Measurements from ENCODE around the gene SPTB.

SPTB gene

DNA sequence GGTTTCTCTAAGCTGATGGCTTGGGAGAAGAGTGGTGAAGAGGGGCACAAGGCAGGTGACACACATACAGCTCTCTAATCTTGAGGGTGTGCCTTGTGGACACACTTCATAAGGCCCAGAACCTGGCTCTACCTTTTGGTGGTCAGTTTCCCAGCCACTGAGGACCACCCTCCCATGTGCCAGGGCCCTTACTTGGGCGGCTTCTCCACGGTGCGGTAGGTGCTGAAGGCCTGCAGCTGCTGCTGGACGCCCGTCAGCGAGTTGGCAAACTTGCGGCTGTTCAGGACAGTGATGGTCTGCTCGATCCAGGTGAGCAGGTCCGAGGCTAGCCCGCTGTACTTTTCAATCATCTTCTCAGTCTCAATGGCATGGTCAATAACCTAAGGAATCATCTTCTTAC is 80.2 kb downstream of the SPTB start:
- no peaks in the 10 kb centered on the region for H3K36me3 ChIP-seq (ENCODE audit: control insufficient read depth in 1 of 2, insufficient read depth in 2 of 2, low read length in 2 of 2)
- no peak overlapping the region for H3K4me3 ChIP-seq (ENCODE audit: low read depth in 1 of 2, low read length in 2 of 2)
- H3K27ac ChIP-seq (ENCODE audit: low read length): no peak overlapping the region
- no peaks in the 10 kb centered on the region for H3K4me1 ChIP-seq (ENCODE audit: control insufficient read depth in 1 of 2, insufficient read depth in 2 of 2, low read length in 2 of 2)
- no peaks in the 10 kb centered on the region for H3K9me3 ChIP-seq (ENCODE audit: control insufficient read depth in 1 of 2, low read length in 2 of 2)
- H3K27me3 ChIP-seq (ENCODE audit: low read depth, low read length): no peaks in the 10 kb centered on the region

DNA sequence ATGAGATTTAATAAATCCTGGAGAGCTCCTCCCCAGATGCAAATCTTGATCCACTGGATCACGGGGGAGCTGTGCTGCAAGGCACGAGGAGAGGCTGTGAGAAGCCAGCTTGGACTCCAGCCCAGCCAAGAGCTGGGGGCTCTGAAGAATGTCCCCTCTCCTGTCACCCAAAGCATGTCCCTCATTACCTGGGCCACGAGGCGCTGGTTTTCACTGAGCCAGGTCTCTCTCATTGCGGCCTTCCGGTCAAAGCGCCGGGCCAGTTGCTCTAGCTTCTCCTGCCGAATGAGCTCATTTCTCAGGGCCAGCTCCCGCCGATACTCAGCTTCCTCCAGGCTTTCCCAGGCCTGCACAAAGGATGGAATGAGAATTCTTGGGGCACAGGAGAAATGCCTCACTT is 83.3 kb downstream of the SPTB start:
- Histone ChIP-seq H3K9me3 (ENCODE audit: control insufficient read depth in 1 of 2, low read length in 2 of 2) (no peaks in the 10 kb centered on the region), H3K27me3 (ENCODE audit: low read depth, low read length) (no peaks in the 10 kb centered on the region), H3K4me3 (ENCODE audit: low read depth in 1 of 2, low read length in 2 of 2) (no peak overlapping the region), H3K36me3 (ENCODE audit: control insufficient read depth in 1 of 2, insufficient read depth in 2 of 2, low read length in 2 of 2) (no peaks in the 10 kb centered on the region), H3K27ac (ENCODE audit: low read length) (no peak overlapping the region), H3K4me1 (ENCODE audit: control insufficient read depth in 1 of 2, insufficient read depth in 2 of 2, low read length in 2 of 2) (no peaks in the 10 kb centered on the region)

DNA sequence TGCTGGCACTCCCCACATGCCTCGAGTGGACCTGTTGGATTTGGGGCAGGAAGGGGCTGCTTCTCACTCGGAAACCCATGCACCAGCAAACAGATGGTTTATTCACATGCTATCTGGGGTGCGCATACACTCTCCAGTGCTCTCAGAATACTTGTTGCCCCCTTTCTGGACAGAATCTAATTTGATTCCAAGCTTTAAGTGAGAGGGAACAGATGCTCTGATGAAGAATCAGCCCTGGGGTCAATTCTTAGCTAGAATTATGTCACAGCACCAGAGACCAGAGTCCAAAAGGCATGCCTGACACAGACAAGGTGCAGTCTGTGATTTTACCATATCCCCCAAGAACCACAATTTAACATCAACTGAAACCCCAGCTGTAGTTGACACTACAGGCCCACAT is 83.8 kb downstream of the SPTB start:
- H3K36me3 ChIP-seq (ENCODE audit: control insufficient read depth in 1 of 2, insufficient read depth in 2 of 2, low read length in 2 of 2): no peaks in the 10 kb centered on the region
- H3K4me3 ChIP-seq (ENCODE audit: low read depth in 1 of 2, low read length in 2 of 2): no peak overlapping the region

DNA sequence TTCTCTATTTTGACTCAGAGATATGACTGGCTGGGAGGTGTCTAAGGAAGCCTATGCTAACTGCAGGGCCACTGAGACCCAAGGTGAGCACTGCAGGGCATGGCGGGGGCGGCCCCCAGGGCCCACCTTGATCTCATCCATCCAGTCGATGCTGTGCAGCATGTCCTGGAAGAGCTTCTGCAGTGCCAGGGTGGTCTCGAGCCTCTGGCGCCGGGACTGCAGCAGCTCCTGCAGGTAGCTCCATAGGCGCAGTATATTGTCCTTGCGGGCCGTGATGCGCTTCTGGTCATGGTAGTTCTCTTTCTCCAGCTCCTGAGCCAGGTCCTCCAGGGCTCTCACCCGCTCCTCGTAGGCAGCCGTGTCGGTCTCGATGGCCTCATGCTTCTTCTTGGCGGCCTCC is 84.5 kb downstream of the SPTB start:
- H3K9me3 ChIP-seq (ENCODE audit: control insufficient read depth in 1 of 2, low read length in 2 of 2): no peaks in the 10 kb centered on the region
- no peak overlapping the region for H3K4me3 ChIP-seq (ENCODE audit: low read depth in 1 of 2, low read length in 2 of 2)
- H3K27me3 ChIP-seq (ENCODE audit: low read depth, low read length): no peaks in the 10 kb centered on the region
- H3K36me3 ChIP-seq (ENCODE audit: control insufficient read depth in 1 of 2, insufficient read depth in 2 of 2, low read length in 2 of 2): no peaks in the 10 kb centered on the region
- no peak overlapping the region for H3K27ac ChIP-seq (ENCODE audit: low read length)
- H3K4me1 ChIP-seq (ENCODE audit: control insufficient read depth in 1 of 2, insufficient read depth in 2 of 2, low read length in 2 of 2): no peaks in the 10 kb centered on the region

More for the DNA sequence above, 83.8 kb downstream of the SPTB start:
- Histone ChIP-seq H3K27me3 (ENCODE audit: low read depth, low read length) (no peaks in the 10 kb centered on the region), H3K4me1 (ENCODE audit: control insufficient read depth in 1 of 2, insufficient read depth in 2 of 2, low read length in 2 of 2) (no peaks in the 10 kb centered on the region), H3K9me3 (ENCODE audit: control insufficient read depth in 1 of 2, low read length in 2 of 2) (no peaks in the 10 kb centered on the region), H3K27ac (ENCODE audit: low read length) (no peak overlapping the region)

DNA sequence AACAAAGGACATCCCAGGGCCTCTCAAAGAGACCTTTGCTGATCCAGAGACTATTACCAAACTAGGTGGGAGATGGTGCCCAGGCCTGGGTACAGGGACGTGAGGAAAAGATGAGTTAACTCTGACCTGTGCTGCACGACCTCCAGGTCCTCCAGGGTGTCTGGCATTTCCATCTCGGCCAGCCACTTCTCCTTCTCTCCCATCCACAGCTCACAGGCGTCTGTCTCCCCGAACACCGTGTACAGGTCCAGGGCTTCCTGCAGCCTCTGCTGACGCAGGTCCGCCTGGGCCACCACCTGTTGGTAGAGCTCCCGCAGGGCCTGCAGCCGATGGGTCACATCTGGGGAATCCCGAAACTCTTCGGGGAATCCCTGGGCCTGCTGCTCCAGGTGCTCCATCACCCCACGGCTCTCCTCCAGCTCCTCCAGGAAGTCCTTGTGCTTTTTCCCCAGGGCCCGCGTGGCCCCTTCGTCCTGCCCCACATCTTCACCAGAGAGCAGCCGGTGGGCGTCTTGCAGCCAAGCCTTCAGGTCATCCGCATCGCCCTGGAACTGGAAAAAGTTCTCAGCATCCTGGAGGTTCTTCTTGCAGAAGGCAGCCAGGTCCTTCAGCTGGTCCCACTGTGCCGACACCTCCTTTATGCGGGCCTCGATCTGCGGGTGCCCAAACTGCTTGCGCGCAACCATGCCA is 86.7 kb downstream of the SPTB start:
- H3K4me3 ChIP-seq (ENCODE audit: low read depth in 1 of 2, low read length in 2 of 2): no peak overlapping the region
- peaks cover 0 to 3% of the 10 kb centered on the region in 2 donors for H3K4me1 ChIP-seq (ENCODE audit: control insufficient read depth in 1 of 2, insufficient read depth in 2 of 2, low read length in 2 of 2)
- H3K27me3 ChIP-seq (ENCODE audit: low read depth, low read length): no peaks in the 10 kb centered on the region
- H3K36me3 ChIP-seq (ENCODE audit: control insufficient read depth in 1 of 2, insufficient read depth in 2 of 2, low read length in 2 of 2): no peaks in the 10 kb centered on the region
- H3K9me3 ChIP-seq (ENCODE audit: control insufficient read depth in 1 of 2, low read length in 2 of 2): no peaks in the 10 kb centered on the region
- no peak overlapping the region for H3K27ac ChIP-seq (ENCODE audit: low read length)

DNA sequence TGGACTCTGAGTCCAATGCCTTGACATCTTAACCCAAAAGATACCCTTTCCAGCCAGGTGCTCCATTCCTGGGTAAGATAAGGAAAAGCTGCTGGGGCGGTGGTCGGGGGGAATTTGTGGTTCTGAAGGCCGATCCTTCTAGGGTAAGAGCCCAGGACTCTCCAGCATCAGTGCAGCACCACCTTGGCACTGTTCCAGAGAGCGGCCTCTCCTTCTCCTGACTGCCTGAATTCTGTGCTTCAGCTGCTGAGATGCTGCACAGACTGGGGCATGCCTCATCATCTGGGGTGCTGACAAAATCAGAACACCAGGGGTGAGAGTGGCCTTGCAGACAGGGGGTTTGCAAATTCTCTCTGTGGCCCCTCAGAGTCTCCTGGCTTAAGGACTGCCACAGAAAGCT is 87.5 kb downstream of the SPTB start:
- no peak overlapping the region for H3K27ac ChIP-seq (ENCODE audit: low read length)
- no peaks in the 10 kb centered on the region for H3K27me3 ChIP-seq (ENCODE audit: low read depth, low read length)
- peaks cover 0 to 3% of the 10 kb centered on the region in 2 donors for H3K4me1 ChIP-seq (ENCODE audit: control insufficient read depth in 1 of 2, insufficient read depth in 2 of 2, low read length in 2 of 2)
- no peaks in the 10 kb centered on the region for H3K36me3 ChIP-seq (ENCODE audit: control insufficient read depth in 1 of 2, insufficient read depth in 2 of 2, low read length in 2 of 2)
- H3K9me3 ChIP-seq (ENCODE audit: control insufficient read depth in 1 of 2, low read length in 2 of 2): no peaks in the 10 kb centered on the region
- no peak overlapping the region for H3K4me3 ChIP-seq (ENCODE audit: low read depth in 1 of 2, low read length in 2 of 2)

DNA sequence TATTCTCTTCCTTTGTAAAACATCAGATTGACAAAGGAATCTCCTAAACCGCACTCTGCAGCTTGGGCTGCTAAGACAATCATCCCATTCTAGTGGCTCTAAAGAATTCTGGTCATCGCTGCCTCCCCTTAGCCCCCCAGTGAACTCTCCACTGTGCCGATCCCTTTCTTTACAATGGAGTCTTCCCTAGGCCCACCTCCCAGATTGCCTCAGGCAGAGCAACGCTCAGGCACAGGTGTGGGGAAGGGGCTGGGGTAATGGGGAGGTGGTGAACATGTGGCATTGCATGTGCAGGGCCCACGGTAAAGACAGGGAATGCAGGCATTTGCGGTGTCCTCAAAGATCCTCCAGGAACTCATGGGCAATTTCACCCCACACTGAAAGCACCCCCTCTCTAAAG is 89.2 kb downstream of the SPTB start:
- no peak overlapping the region for H3K4me3 ChIP-seq (ENCODE audit: low read depth in 1 of 2, low read length in 2 of 2)
- H3K4me1 ChIP-seq (ENCODE audit: control insufficient read depth in 1 of 2, insufficient read depth in 2 of 2, low read length in 2 of 2): peaks cover 0 to 3% of the 10 kb centered on the region in 2 donors
- H3K27me3 ChIP-seq (ENCODE audit: low read depth, low read length): no peaks in the 10 kb centered on the region
- no peaks in the 10 kb centered on the region for H3K9me3 ChIP-seq (ENCODE audit: control insufficient read depth in 1 of 2, low read length in 2 of 2)
- no peaks in the 10 kb centered on the region for H3K36me3 ChIP-seq (ENCODE audit: control insufficient read depth in 1 of 2, insufficient read depth in 2 of 2, low read length in 2 of 2)
- H3K27ac ChIP-seq (ENCODE audit: low read length): no peak overlapping the region

DNA sequence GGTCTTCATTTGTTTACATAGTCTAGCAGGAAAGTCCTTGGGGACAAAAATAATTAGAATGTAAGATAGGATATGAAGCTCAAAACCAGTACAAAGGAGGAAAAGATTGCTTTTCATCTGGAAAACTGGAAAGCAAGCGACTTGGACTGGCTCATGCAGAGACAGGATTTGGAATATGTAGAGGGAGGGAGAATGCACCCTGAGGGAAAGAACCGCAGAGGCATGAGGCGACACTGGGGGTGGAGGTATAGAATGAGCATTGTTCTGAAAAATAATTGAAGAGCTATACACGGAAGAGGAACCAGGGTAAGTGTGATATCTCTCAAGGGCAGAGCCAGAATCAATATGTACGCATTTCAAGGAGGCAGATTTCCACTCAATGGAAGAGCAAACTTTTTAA is 90.0 kb downstream of the SPTB start:
- Histone ChIP-seq H3K36me3 (ENCODE audit: control insufficient read depth in 1 of 2, insufficient read depth in 2 of 2, low read length in 2 of 2) (no peaks in the 10 kb centered on the region), H3K4me3 (ENCODE audit: low read depth in 1 of 2, low read length in 2 of 2) (no peak overlapping the region), H3K27ac (ENCODE audit: low read length) (no peak overlapping the region), H3K4me1 (ENCODE audit: control insufficient read depth in 1 of 2, insufficient read depth in 2 of 2, low read length in 2 of 2) (peaks cover 0 to 3% of the 10 kb centered on the region in 2 donors), H3K9me3 (ENCODE audit: control insufficient read depth in 1 of 2, low read length in 2 of 2) (no peaks in the 10 kb centered on the region), H3K27me3 (ENCODE audit: low read depth, low read length) (no peaks in the 10 kb centered on the region)

DNA sequence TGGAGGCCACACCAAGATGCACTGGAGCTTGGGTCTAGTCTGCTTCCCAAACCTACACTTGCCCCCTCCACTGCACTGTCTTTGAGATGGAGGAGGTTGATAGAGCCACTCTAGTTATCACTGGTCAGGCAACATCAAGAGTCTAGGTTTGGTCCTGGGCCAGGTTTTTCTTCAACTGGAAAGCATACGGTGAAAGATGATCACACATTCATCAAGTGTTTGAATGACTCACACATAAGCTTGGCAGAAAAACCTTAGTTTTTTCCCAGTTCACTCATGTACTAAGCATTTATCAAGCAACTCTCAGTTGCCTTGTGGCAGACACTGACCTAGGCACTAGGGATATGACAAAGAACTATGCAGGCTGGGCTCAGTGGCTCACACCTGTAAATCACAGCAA is 91.0 kb downstream of the SPTB start:
- Histone ChIP-seq H3K4me3 (ENCODE audit: low read depth in 1 of 2, low read length in 2 of 2) (no peak overlapping the region), H3K4me1 (ENCODE audit: control insufficient read depth in 1 of 2, insufficient read depth in 2 of 2, low read length in 2 of 2) (peaks cover 0 to 3% of the 10 kb centered on the region in 2 donors), H3K9me3 (ENCODE audit: control insufficient read depth in 1 of 2, low read length in 2 of 2) (no peaks in the 10 kb centered on the region), H3K27ac (ENCODE audit: low read length) (no peak overlapping the region), H3K27me3 (ENCODE audit: low read depth, low read length) (no peaks in the 10 kb centered on the region), H3K36me3 (ENCODE audit: control insufficient read depth in 1 of 2, insufficient read depth in 2 of 2, low read length in 2 of 2) (no peaks in the 10 kb centered on the region)

DNA sequence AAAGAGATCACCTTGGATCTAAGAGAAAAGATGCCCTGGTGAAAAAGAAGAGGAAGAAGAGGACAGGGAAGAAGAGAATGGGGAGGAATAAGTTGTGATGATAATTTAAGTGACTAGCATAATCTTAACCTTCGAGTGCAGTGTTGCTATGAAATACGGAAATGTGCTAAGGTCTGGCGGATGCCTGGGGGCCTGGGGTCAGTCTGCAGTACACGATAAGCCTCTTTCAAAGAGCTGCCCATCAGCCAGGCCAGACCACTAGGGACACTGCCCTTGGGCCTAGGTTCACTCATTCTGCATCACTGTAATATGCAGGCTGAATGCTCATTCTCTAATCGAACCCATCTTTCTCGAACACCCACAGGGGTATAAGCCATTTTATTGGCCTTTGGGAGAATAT is 92.1 kb downstream of the SPTB start:
- H3K4me1 ChIP-seq (ENCODE audit: control insufficient read depth in 1 of 2, insufficient read depth in 2 of 2, low read length in 2 of 2): peaks cover 0 to 3% of the 10 kb centered on the region in 2 donors
- no peak overlapping the region for H3K27ac ChIP-seq (ENCODE audit: low read length)
- H3K9me3 ChIP-seq (ENCODE audit: control insufficient read depth in 1 of 2, low read length in 2 of 2): no peaks in the 10 kb centered on the region
- H3K36me3 ChIP-seq (ENCODE audit: control insufficient read depth in 1 of 2, insufficient read depth in 2 of 2, low read length in 2 of 2): no peaks in the 10 kb centered on the region
- H3K4me3 ChIP-seq (ENCODE audit: low read depth in 1 of 2, low read length in 2 of 2): no peak overlapping the region
- no peaks in the 10 kb centered on the region for H3K27me3 ChIP-seq (ENCODE audit: low read depth, low read length)

DNA sequence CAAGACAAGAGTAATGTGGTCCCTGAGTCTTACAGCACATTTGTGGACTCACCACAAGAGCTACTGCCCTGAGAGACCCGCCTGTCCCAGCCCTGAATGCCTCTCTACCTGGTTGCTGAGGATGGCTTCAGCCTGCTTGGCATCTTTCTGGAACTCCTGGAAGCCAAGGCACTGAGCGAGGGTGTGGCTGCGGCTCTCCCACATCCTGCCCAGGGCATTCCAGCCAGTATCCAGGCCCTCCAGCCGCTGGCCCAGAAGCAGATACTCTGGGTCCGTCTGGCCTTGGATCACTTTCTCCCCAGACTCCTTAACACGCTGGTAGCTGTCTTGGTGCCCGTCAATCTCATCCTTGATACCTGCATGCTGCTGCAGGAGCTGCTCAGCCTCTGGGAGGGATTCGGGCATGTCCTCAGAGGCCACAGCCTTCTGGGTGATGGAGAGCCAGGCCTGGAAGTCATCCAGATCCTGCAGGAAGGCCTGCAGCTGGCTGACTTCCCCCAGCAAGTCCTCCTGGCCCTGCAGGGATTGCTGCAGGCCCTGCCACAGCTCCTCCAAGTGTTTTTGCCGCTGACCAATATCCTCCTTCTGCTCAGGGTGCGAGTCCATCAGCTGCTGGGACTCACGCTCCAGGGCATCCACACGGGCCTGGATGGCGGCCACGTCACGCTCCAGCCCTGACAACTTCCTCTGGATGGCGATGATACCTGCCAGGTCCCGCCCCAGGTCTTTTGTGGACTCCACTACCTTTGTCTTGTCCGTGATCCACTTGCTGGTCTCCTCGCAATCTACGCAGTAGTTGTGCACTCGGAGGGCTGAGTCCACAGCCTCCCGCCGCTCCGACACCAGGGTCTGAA is 93.2 kb downstream of the SPTB start:
- H3K9me3 ChIP-seq (ENCODE audit: control insufficient read depth in 1 of 2, low read length in 2 of 2): no peaks in the 10 kb centered on the region
- no peak overlapping the region for H3K4me3 ChIP-seq (ENCODE audit: low read depth in 1 of 2, low read length in 2 of 2)
- no peak overlapping the region for H3K27ac ChIP-seq (ENCODE audit: low read length)
- no peaks in the 10 kb centered on the region for H3K27me3 ChIP-seq (ENCODE audit: low read depth, low read length)
- H3K36me3 ChIP-seq (ENCODE audit: control insufficient read depth in 1 of 2, insufficient read depth in 2 of 2, low read length in 2 of 2): no peaks in the 10 kb centered on the region
- H3K4me1 ChIP-seq (ENCODE audit: control insufficient read depth in 1 of 2, insufficient read depth in 2 of 2, low read length in 2 of 2): peaks cover 0 to 3% of the 10 kb centered on the region in 2 donors

Data from muscle layer of duodenum (tissue), 2 donors.